GM12892 (cell line): Measurements from ENCODE around the gene RPL36AL.
A peak's percentile ranks its signal among the peaks of the same experiment; 100 is the strongest.

Experiments used
- POLR2A ChIP-seq: IDR thresholded peaks from 2 replicates; pipeline ENCODE4 v1.6.1; 2011; ENCODE audit warnings: low read depth, low read length, control low read depth
- TAF1 ChIP-seq: IDR thresholded peaks from 2 replicates; pipeline ENCODE4 v1.6.1; 2011; ENCODE audit warnings: low read depth, mild to moderate bottlenecking, control low read depth, low read length, borderline replicate concordance

DNA sequence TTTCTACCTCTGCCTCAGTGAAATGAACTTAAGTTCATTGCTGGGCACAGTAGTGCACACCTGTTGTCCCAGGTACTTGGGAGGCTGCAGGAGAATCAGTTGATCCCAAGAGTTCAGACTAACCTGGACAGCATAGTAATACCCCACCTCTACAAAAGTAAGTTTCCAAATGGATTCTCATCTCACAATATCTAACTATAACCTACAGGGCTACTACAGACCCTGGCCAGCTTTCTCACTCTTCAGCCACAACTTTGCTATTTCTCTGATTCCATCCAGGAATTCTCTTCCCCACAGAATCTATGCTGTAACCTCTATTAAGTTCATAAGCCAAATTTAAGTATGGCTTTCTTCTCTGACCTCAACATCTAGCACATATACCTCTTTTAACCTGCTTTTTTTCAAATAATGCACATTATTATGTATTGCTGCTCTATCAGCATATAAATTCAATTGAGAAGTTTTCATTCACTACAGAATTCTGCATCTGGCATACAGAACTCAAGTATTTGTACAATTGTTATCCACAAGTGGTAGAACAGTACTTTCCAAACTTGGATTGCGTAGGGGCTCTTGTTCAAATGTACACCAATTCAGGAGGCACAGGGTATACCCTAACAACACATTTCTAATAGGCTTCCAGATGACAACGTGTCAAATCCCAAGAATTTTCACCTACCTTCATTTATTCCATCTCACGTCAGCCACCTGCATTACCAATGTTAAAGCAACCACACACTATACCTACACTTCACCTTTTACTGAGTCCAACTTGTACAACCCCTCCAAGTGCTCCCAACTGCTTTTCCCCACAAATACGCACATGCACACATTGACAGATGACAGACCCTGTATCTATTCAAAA is 38.1 kb downstream of the RPL36AL start:
- no peak for TF ChIP-seq TAF1
- TF ChIP-seq POLR2A = peak; percentile 63; the same call in 1 of the 2 replicates
